ENCODE results near the gene ACTG1.

DNA sequence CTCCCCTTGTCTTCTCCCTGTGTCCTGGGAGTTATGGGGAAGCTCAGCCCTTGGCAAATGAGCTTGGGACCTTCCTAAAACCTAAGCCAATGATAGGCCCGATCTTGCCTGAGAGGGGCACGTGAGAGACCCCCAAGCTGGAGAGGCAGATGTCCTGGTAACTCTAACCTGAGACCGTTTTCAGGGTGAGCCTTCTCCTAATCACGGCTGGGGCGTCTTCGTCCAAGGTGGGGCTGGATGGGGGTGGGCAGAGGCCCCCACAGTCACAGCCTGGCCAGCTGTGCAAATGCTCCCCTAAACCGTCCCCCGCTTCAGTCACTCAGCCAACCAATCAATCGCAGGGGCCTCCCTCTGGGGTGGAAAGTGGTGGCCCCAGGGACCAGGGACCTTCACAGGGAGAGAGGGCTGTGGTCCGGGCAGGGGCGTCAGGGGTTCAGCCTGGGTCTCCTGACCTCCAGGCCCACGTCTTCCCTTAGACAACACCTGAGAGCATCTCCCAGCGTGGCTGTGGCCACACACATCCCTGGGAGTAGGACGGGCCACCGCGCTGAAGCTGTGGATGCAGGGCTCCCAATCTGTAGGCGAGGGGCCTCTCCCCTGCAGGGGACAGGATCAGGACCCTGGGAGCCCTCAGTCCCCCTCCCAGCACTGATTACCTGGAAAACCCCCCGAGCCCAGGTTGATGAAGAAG is 30.6 kb downstream of the ACTG1 start:
- TF ChIP-seq, protein P1, sequence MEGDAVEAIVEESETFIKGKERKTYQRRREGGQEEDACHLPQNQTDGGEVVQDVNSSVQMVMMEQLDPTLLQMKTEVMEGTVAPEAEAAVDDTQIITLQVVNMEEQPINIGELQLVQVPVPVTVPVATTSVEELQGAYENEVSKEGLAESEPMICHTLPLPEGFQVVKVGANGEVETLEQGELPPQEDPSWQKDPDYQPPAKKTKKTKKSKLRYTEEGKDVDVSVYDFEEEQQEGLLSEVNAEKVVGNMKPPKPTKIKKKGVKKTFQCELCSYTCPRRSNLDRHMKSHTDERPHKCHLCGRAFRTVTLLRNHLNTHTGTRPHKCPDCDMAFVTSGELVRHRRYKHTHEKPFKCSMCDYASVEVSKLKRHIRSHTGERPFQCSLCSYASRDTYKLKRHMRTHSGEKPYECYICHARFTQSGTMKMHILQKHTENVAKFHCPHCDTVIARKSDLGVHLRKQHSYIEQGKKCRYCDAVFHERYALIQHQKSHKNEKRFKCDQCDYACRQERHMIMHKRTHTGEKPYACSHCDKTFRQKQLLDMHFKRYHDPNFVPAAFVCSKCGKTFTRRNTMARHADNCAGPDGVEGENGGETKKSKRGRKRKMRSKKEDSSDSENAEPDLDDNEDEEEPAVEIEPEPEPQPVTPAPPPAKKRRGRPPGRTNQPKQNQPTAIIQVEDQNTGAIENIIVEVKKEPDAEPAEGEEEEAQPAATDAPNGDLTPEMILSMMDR (conservative IDR thresholded peaks at IDR 0.05 in 1 of 2, IDR thresholded peaks at IDR 0.05 in 1 of 2; ENCODE audit: extremely low read depth in 1 of 2, insufficient read depth in 1 of 2, low read depth in 1 of 2, low read length in 2 of 2), result no peak
- TF ChIP-seq EZH2 (IDR thresholded peaks at IDR 0.05; ENCODE audit: borderline replicate concordance, low read length), result no peak
